K562 (cell line): ENCODE measurements around the gene TIMM50. TPM values are rescaled to one million over a fixed set of nuclear protein-coding genes. Genes with fewer than 3 reads are reported as not detected.

Source experiments
- BCLAF1 ChIP-seq, 2 experiments: fragments of 450-650 bp in 1 of 2; IDR thresholded peaks; 2 replicates each; pipeline ENCODE4 v1.6.1; 2011 to 2017; ENCODE audit warnings: low read depth in 2 of 2, antibody characterized with exemption in 1 of 2, borderline replicate concordance in 1 of 2, low read length in 1 of 2, mild to moderate bottlenecking in 1 of 2, mixed read lengths in 1 of 2; ENCODE audit not compliant: control insufficient read depth in 1 of 2
- BHLHE40 ChIP-seq: IDR thresholded peaks from 2 replicates; pipeline ENCODE4 v1.6.1; 2011; ENCODE audit warnings: low read length, improper control_type of control experiment
- BMI1 ChIP-seq: fragments of 150-350 bp; IDR thresholded peaks from 2 replicates; pipeline ENCODE4 v1.6.1; 2014; ENCODE audit warnings: low read length
- DMBX1 ChIP-seq: fragments of 250-450 bp; sonication (Bioruptor Pico); IDR thresholded peaks from 2 replicates; pipeline ENCODE4 v1.8.0; 2022; ENCODE audit warnings: inconsistent platforms, mild to moderate bottlenecking, moderate library complexity, borderline replicate concordance
- GABPB1 ChIP-seq: sonication (generic); formaldehyde crosslinking; IDR thresholded peaks from 2 replicates; pipeline ENCODE4 v1.8.0; 2022; ENCODE audit warnings: mild to moderate bottlenecking, missing genetic modification reagents
- GMEB1 ChIP-seq: fragments of 250-450 bp; sonication (Bioruptor Pico); IDR thresholded peaks from 2 replicates; pipeline ENCODE4 v1.4.0; 2020; ENCODE audit warnings: mild to moderate bottlenecking
- KDM1A ChIP-seq, 2 experiments: fragments of 450-650 bp; IDR thresholded peaks; 2 replicates each; pipeline ENCODE4 v1.6.1; 2016; ENCODE audit warnings: mild to moderate bottlenecking in 2 of 2
- NCOA6 ChIP-seq: fragments of 450-650 bp; IDR thresholded peaks from 2 replicates; pipeline ENCODE4 v1.6.1; 2017; ENCODE audit warnings: mild to moderate bottlenecking
- NFXL1 ChIP-seq: fragments of 450-650 bp; formaldehyde crosslinking; IDR thresholded peaks from 2 replicates; pipeline ENCODE4 v1.4.0; 2021; ENCODE audit warnings: mild to moderate bottlenecking
- PRMT5 ChIP-seq: sonication (generic); formaldehyde crosslinking; IDR thresholded peaks from 2 replicates; pipeline ENCODE4 v1.5.0; 2020; ENCODE audit warnings: missing genetic modification reagents
- RBBP5 ChIP-seq: fragments of 200-600 bp; sonication (generic); IDR thresholded peaks from 2 replicates; pipeline ENCODE4 v1.6.1; 2012; ENCODE audit warnings: borderline replicate concordance, mild to moderate bottlenecking, low read length, control low read depth, inconsistent platforms; ENCODE audit not compliant: insufficient read depth, poor library complexity, severe bottlenecking
- RNF2 ChIP-seq: sonication (generic); IDR thresholded peaks from 2 replicates; pipeline ENCODE4 v1.6.1; 2016
- SRSF1 ChIP-seq: fragments of 200-400 bp; formaldehyde crosslinking; IDR thresholded peaks from 2 replicates; pipeline ENCODE4 v1.6.1; 2017; ENCODE audit warnings: mild to moderate bottlenecking, low read depth, low read length, moderate library complexity
- XRCC4 ChIP-seq: IDR thresholded peaks from one replicate; pipeline ENCODE4 v1.6.1; 2011; ENCODE audit not compliant: insufficient read depth, insufficient read length; ENCODE audit errors: extremely low read depth
- YY1 ChIP-seq, 3 experiments: IDR thresholded peaks; 2 replicates each; pipeline ENCODE4 v1.6.1; 2011; ENCODE audit warnings: low read length in 2 of 3, mild to moderate bottlenecking in 2 of 3, moderate library complexity in 2 of 3, borderline replicate concordance in 1 of 3, control low read depth in 1 of 3, low read depth in 1 of 3; ENCODE audit not compliant: insufficient read depth in 3 of 3, insufficient replicate concordance in 2 of 3, control insufficient read depth in 1 of 3, insufficient read length in 1 of 3; ENCODE audit errors: extremely low read depth in 1 of 3
- ZBTB7A ChIP-seq: IDR thresholded peaks from 2 replicates; pipeline ENCODE4 v1.6.1; 2011; ENCODE audit warnings: low read depth, mild to moderate bottlenecking, low read length, moderate library complexity, borderline replicate concordance; ENCODE audit not compliant: control insufficient read depth
- ZC3H11A ChIP-seq: IDR thresholded peaks from 2 replicates; pipeline ENCODE4 v1.6.1; 2012; ENCODE audit warnings: low read depth, low read length, improper control_type of control experiment
- ZNF24 ChIP-seq: fragments of 450-650 bp; IDR thresholded peaks from 2 replicates; pipeline ENCODE4 v1.6.1; 2016
- ZNF384 ChIP-seq: IDR thresholded peaks from 2 replicates; pipeline ENCODE4 v1.6.1; 2012; ENCODE audit warnings: low read depth, low read length, improper control_type of control experiment
- ZNF695 ChIP-seq: fragments of 450-650 bp; formaldehyde crosslinking; IDR thresholded peaks from 2 replicates; pipeline ENCODE4 v1.4.0; 2020; ENCODE audit warnings: mild to moderate bottlenecking, moderate library complexity
- polyA plus RNA-seq, 8 experiments: library from polyadenylated mRNA; depleted of rRNA in 4 of 8; stranded (reverse) in 5 of 8; unstranded in 3 of 8; fragments of >200 nt; fragmentation: Nextera tagmentation in 2 of 8; fragmentation: Illumina TruSeq in 1 of 8; extraction: Ambion mirVana in 2 of 8; extraction: Trizol in 1 of 8; gene quantifications; 2 replicates each; pipeline versions ENCODE4 v1.2.1 to v1.2.3, GENCODE V29; 2011 to 2014; ENCODE audit warnings: inconsistent platforms in 1 of 8, missing spikeins in 1 of 8
- total RNA-seq, 7 experiments: library from RNA; depleted of rRNA in 6 of 7; stranded (reverse); fragments of >200 nt in 6 of 7; fragmentation: Illumina TruSeq in 2 of 7; extraction: Trizol in 2 of 7; gene quantifications; 2 replicates each; pipeline versions ENCODE4 v1.2.1 to v1.2.3, GENCODE V29; 2011 to 2021; ENCODE audit warnings: low replicate concordance in 1 of 7
- TF ChIP-seq, protein P1 (sequence below), 2 experiments: IDR thresholded peaks; 2 replicates each; pipeline ENCODE4 v1.6.1; 2011; ENCODE audit warnings: borderline replicate concordance in 1 of 2, control low read depth in 1 of 2, low read depth in 1 of 2, low read length in 1 of 2, mild to moderate bottlenecking in 1 of 2, mixed read lengths in 1 of 2, moderate library complexity in 1 of 2; ENCODE audit not compliant: insufficient read depth in 1 of 2, insufficient read length in 1 of 2, poor library complexity in 1 of 2, severe bottlenecking in 1 of 2; ENCODE audit errors: extremely low read depth in 1 of 2

Gene TIMM50
- total and polyA plus RNA-seq, 9 of the 15 experiments (the other 6 are each of a cell fraction or from before 2014, with no cell fraction given), result 28.3 to 221 (median 170) TPM

DNA sequence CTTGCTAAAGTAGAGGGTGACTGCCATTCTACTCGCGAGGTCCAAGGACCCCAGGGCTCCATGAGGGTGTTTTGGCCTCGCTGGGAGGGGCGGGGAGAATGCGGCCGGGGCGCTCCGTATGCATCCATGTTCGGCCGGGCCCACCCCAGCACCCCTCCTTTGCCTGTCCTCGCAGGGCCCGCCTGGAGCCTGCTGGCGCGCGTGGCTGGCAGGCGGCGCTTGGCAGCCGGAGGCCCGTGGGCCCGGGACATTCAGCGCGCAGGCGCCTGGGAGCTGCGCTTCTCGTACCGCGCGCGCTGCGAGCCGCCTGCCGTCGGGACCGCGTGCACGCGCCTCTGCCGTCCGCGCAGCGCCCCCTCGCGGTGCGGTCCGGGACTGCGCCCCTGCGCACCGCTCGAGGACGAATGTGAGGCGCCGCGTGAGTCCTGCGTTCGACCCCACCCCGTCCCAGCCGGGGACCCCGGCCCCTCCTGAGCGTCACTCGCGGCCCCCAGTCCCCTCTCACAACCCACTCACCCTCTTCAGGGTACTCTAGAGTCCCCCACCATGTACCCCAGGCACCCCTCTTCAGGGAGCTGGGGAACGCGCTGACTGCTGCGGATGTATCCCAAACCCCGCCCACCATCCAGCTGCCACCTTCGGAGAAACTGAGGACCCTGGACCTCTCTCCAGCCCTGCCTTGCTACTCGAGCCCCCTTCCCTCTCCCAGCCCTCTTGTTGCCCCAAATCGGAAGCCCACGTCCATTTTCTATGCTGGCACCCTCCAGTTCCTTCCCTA, 22.2 kb downstream of the TIMM50 start (continued):
- TF ChIP-seq BCLAF1 (IDR thresholded peaks at IDR 0.05; ENCODE audit: borderline replicate concordance in 1 of 2, control insufficient read depth in 1 of 2, low read depth in 2 of 2, low read length in 1 of 2), result 0 out of 4 replicates have a peak, but pooled peaks of 1 of the 2 experiments have one; percentile 76
- TF ChIP-seq SRSF1, result no peak
- peak; percentile 77 for TF ChIP-seq GABPB1 (CRISPR knock-in tag)
- TF ChIP-seq NCOA6, result no peak
- no peak for TF ChIP-seq ZNF695
- no peak for TF ChIP-seq RBBP5
- TF ChIP-seq KDM1A (IDR thresholded peaks at IDR 0.05), result no peak
- peak; percentile 81; the same call in 1 of the 2 replicates for TF ChIP-seq ZBTB7A
- TF ChIP-seq BHLHE40, result peak; percentile 82
- TF ChIP-seq BMI1, result no peak
- TF ChIP-seq ZC3H11A, result no peak
- no peak for TF ChIP-seq NFXL1 (CRISPR knock-in tag)
- peak; percentile 79; the same call in 1 of the 2 replicates for TF ChIP-seq RNF2
- TF ChIP-seq ZNF24, result no peak
- 0 out of 2 replicates have a peak, but pooled peaks have one; percentile 9 for TF ChIP-seq ZNF384
- TF ChIP-seq, protein P1, sequence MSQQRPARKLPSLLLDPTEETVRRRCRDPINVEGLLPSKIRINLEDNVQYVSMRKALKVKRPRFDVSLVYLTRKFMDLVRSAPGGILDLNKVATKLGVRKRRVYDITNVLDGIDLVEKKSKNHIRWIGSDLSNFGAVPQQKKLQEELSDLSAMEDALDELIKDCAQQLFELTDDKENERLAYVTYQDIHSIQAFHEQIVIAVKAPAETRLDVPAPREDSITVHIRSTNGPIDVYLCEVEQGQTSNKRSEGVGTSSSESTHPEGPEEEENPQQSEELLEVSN (IDR thresholded peaks at IDR 0.05; ENCODE audit: borderline replicate concordance in 1 of 2, extremely low read depth in 1 of 2, insufficient read depth in 1 of 2, insufficient read length in 1 of 2, low read depth in 1 of 2, low read length in 1 of 2, poor library complexity in 1 of 2, severe bottlenecking in 1 of 2), result peak; percentile 99 to 100
- TF ChIP-seq PRMT5 (CRISPR knock-in tag), result peak; percentile 36; the same call in 1 of the 2 replicates
- no peak for TF ChIP-seq DMBX1 (CRISPR knock-in tag)
- TF ChIP-seq YY1 (IDR thresholded peaks at IDR 0.05; ENCODE audit: borderline replicate concordance in 1 of 3, control insufficient read depth in 1 of 3, extremely low read depth in 1 of 3, insufficient read depth in 3 of 3, insufficient read length in 1 of 3, insufficient replicate concordance in 2 of 3, low read depth in 1 of 3, low read length in 2 of 3), result peak in 1 of 3 experiments; percentile 35
- TF ChIP-seq GMEB1, result peak; percentile 70
- no peak for TF ChIP-seq XRCC4
